ENCODE data around the gene PPARGC1A.

The PPARGC1A gene

DNA sequence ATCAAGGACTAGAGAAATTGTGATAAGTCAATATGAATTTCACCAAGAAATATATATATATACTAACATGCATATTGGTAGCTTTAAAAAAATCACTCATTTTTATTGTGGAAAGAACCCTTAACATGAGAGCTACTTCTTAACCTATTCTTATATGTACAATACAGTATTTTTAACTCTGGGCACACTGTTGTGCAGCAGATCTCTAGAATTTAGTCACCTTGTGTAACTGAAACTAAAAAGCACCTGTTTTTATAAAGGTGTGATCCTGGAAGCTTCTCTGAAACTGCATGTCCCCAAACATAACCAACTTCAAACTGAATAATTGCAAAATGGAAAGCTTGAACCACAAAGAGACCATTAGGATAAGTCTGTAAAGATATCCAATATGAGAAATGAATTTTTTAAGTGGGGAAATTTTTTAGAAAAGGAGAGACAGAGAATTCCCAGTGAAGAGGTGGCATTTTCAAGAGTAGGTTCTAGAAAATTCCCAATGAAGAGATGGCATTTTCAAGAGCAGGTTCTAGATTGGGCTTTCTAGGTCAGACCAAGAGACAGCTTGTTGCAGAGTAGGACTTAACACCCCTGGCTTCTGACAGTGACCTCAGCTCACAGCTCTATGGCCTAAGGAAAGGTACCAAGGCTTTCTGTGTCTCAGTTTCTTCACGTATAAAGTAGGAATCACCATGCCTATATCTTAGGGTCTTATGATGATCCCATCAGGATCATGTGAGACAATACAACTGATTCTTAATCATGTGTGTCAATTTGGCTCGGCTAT, 22.0 kb upstream of the PPARGC1A start:
- DNase-seq (ENCODE audit: low read depth, low spot score), result no peak

DNA sequence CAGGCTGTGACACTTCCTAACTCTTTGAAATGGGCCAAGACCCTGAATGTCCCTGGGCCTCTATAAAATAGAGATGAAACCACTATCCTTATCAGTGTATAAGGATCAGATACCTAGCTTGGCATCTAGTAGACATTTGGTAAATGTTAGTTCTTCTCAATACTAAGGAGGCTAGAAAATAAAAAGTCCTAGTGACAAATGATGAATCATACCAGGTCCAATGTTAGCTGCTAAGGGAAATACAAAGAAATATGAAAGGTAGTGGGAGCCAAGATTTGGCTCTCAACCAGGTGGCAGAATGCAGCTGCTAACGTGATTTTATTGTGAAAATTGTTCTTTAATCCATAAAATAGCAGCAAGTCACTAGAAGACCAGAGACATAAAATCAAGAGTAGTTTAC, 19.8 kb upstream of the PPARGC1A start:
- no peak for DNase-seq (ENCODE audit: low read depth, low spot score)

DNA sequence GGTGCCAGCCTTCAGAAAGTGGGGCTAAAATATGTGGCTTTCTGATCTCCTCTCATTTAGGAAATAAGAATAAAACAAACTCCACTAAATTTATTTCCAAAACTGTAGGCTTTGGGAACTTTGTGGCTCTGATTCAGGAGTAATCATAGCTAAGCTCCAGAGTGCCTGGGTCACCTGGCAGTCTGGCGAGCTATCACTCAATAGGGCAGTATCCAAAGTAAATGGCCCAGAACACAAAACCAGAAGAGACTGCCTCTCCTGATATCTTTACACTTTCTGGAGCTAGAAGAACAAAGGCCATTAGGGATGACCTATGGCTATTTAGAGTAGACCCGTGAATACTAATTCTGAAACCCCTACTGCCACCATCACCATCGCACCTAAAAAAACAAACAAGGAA, 17.0 kb upstream of the PPARGC1A start:
- no peak for DNase-seq (ENCODE audit: low read depth, low spot score)

DNA sequence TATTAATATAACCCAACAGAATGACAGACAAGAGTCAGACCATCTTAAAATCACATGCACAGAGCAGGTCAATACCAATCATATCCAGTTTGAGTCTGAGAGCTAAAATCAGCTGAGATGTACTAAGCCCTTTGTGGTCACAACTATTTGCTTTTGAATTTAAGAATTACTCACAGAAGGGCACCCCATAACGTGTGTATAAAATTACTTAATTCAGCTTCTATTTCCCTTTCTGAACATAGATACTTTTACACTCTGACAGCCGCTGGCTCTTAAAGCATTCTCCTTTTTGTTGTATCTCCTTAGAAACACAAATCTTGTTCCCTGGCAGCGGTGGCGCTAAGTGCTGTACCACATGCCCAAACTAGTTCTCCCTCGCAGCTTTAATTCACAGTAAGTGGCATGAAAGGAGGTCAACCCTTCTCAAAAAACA, 14.8 kb upstream of the PPARGC1A start:
- no peak for DNase-seq (ENCODE audit: low read depth, low spot score)

- DNase-seq (ENCODE audit: low read depth, low spot score), result no peak
Observed at GRCh38 chr4:23903859-23904438, 14.1 kb upstream of the PPARGC1A start.

DNA sequence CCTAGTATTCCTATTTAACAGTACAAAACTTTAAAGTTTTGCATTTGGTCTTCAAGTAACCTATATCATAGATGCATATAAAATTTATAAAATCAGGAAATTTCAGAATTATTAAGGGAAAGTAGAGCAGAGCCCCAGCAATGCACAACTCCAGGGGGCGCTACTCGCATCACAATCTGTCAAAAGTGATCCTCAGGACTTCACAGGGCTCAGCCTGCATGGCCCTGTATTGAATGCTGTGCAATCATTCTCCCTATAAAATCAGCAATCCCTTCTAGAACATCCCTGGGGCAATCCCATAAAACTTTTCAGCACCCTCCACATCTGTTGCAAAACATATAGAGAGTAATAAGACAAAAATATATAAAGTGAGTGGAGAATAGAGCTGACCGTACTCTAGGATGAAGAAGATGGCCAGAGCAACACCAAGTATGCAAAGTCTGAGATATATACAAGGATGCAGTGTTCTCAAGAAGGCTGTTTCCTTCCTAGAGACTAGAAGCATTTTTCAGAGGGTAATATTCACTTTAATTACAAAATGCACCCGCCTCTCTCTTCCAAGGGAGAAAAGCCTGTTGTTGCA, 12.5 kb upstream of the PPARGC1A start:
- no peak for DNase-seq (ENCODE audit: low read depth, low spot score)

DNA sequence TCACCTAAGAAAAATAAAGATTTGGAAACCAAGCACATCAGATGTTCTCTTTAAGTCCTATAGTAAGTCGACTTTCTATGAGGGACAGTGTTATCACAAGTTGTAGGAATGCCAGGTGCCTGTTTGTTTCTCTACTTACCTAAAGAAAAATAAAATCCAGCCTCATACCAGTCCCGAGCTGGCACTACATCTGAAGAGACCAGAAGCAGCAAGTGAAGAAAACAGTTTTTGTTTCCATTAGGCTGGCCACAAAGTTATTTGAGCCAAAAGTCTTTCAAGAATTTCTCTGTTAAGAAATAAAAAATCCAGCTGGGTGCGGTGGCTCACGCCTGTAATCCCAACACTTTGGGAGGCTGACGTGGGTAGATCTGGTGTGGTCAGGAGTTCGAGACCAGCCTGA, 10.8 kb upstream of the PPARGC1A start:
- no peak for DNase-seq (ENCODE audit: low read depth, low spot score)

- DNase-seq (ENCODE audit: low read depth, low spot score), result no peak
Observed at GRCh38 chr4:23899565-23899964, 9.7 kb upstream of the PPARGC1A start.

DNA sequence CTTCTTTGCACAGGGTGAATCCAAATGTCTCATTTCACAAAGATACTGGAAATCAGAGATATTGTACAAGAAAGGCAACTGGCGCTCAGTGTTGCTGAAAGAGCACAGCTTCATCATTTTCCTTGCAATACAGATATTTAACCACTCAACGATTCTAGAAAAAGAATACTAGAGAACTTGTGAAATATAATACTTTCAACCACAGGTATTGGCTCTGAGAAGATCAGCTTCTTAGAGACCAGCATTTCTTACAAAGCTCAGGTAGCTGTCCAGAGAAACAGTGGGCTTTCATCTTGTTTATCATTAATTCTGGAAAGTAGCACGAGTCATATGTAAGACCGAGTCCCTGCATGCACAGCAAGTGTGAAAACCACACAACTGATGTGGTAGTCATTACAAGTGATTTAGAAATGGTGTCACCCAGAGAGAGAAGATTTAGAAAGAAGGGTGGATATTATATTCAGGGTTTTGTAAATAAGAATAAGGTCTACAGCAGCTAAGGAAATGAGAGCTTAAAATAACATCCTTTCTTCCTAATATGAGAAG, 7.8 kb upstream of the PPARGC1A start:
- no peak for DNase-seq (ENCODE audit: low read depth, low spot score)

- DNase-seq (ENCODE audit: low read depth, low spot score), result no peak
Observed at GRCh38 chr4:23894021-23894420, 4.2 kb upstream of the PPARGC1A start.

- no peak for DNase-seq (ENCODE audit: low read depth, low spot score)
Observed at GRCh38 chr4:23891064-23891421, 1.2 kb upstream of the PPARGC1A start.

- DNase-seq (ENCODE audit: low read depth, low spot score), result no peak
Observed at GRCh38 chr4:23890369-23891063, 669 bp upstream of the PPARGC1A start.

- no peak for DNase-seq (ENCODE audit: low read depth, low spot score)
Observed at GRCh38 chr4:23889391-23889790, 456 bp downstream of the PPARGC1A start.

DNA sequence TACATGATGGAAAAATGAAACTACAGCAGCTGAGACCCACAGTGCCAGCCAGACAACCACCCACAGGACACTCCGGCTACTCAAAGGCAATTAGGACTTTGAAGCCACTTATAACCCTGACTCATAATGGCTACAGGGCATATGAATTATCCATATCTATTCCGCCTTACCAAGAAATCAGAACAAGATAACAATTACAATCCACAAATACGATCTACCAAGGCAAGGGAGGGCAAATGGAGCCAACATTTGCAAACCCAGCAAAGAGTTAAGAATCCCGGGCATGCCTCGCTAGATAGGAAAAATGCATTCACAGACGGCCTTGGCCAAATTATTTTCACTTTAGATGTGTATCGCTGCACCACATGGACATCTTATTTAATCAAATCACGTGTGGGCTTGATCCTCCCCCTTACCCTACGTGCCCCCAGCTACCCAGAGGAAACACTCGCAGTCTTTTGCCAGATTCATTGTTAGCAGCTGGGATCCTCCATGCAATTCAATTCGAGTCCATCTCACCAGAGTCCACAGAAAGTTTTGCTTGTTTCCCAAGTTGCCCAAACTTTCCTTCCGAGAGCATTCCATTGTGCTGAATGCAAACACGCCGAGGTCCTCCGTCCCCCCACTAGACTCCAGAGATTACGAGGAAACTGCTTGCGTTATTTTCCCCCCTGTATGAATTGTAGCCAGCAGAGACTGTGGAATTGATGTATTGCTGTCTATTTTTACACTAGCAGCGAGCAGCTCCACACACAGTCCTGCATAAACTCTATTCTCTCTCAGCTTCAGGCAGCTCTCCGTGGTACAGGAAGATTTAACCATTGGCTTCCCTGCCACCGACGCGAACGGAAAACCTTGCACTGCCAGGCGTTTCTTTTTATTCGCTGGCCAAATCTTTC, 1.2 kb downstream of the PPARGC1A start:
- no peak for DNase-seq (ENCODE audit: low read depth, low spot score)

- no peak for DNase-seq (ENCODE audit: low read depth, low spot score)
Observed at GRCh38 chr4:23887989-23888388, 1.9 kb downstream of the PPARGC1A start.

- DNase-seq (ENCODE audit: low read depth, low spot score), result no peak
Observed at GRCh38 chr4:23887173-23887572, 2.7 kb downstream of the PPARGC1A start.

DNA sequence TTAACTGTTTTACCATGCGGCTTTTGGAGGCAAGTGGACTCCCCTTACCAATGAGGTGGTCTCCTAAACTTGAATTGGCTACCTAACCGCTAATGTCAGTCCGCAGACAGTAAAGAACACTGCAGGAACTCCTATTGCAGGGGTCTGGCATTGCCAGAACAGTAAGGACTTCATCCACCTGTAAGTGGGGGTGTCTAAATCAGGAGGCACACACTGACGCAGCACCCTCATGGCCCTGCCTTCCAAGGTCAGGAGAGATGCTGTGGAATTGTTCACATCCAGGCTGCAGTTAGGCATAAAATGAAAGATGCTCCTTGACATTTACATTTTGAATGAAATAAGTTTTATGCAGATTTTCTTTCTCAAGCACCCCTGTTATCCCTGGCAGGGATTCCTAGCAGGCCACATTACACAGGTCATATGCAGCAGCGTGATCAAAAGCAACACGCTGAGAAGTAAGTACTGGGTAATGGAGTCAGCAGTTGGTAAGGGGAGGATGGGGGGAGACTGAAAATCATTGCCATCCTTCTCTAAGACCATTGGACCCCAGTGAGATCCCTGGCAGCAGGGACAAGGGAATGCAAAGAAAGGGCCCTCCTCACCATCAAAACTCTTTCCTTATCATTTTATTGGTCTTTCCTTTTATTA, 3.8 kb downstream of the PPARGC1A start:
- DNase-seq (ENCODE audit: low read depth, low spot score), result no peak

GRCh38 chr4:23884741-23885140, 5.1 kb downstream of the PPARGC1A start:
- DNase-seq (ENCODE audit: low read depth, low spot score), result no peak

- DNase-seq (ENCODE audit: low read depth, low spot score), result no peak
Observed at GRCh38 chr4:23884261-23884660, 5.6 kb downstream of the PPARGC1A start.

DNA sequence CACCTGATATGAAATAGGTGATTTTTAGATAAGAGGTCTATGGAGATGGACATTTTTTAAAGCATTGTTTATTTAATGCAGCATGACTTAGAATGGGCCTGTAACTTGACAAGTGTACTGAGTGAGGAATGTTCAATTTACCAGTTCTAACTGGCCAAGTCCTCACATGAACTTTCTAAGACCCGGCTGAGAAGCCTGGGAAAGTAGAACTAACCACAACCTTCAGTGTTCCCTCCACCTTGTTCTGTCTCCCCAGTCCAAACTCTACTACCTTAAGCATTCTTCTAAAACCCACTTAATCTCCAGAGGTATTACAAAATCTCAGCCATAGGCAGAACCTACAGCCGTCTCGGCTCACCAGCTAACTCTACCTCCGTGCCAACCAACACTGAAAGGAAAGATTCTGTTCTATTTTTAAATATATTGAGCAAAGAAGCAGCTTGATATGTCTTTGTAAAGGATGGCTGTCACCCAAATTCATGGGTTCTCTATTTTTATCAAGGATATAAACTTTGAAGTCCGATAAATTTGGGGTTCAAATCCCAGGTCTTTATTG, 6.8 kb downstream of the PPARGC1A start:
- DNase-seq (ENCODE audit: low read depth, low spot score), result no peak

Data from activated CD4-positive, CD25-positive, alpha-beta regulatory T cell treated with anti-CD3 and anti-CD28 coated beads, Interleukin-2, amount 50 U/mL, for 16 hours (primary cell).